Uterus (tissue), 4 donors: Measurements from ENCODE around the gene OR10P1. TPM values are rescaled to one million over a fixed set of nuclear protein-coding genes. Genes with fewer than 3 reads are reported as not detected.

ENCODE experiments used
- DNase-seq, 2 donors: peaks; one replicate each; pipeline ENCODE4 v3.0.0-alpha.2; 2019 to 2020
- H3K27ac ChIP-seq, 2 donors: fragments of 200-600 bp; sonication (generic); 1 replicate in 1 of 2; 2 replicates in 1 of 2; pipeline ENCODE4 v1.5.1; 2016 to 2018
- H3K27me3 ChIP-seq, 2 donors: fragments of 200-600 bp; sonication (generic); one replicate each; pipeline ENCODE4 v1.5.1; 2018 to 2019; ENCODE audit warnings: control low read depth in 1 of 2
- H3K36me3 ChIP-seq, 2 donors: fragments of 200-600 bp; sonication (generic); one replicate each; pipeline ENCODE4 v1.5.1; 2019; ENCODE audit warnings: control low read depth in 1 of 2
- H3K4me1 ChIP-seq, 2 donors: fragments of 200-600 bp; sonication (generic); one replicate each; pipeline ENCODE4 v1.5.1; 2018 to 2019; ENCODE audit warnings: control low read depth in 1 of 2
- H3K4me3 ChIP-seq, 2 donors: fragments of 200-600 bp; sonication (generic); 1 replicate in 1 of 2; 2 replicates in 1 of 2; pipeline ENCODE4 v1.5.1; 2018 to 2019; ENCODE audit warnings: mild to moderate bottlenecking in 1 of 2
- H3K9me3 ChIP-seq, 2 donors: fragments of 200-600 bp; sonication (generic); one replicate each; pipeline ENCODE4 v1.5.1; 2019; ENCODE audit warnings: control low read depth in 1 of 2
- POLR2A ChIP-seq, 2 donors: fragments of 450-650 bp; IDR thresholded peaks; one replicate each; pipeline ENCODE4 v1.6.1; 2016; ENCODE audit warnings: antibody characterized with exemption in 2 of 2, mild to moderate bottlenecking in 1 of 2, moderate library complexity in 1 of 2
- intact Hi-C: fragments of 100-400 bp; cut with DNase I; formaldehyde crosslinking; loops from one replicate; pipeline ENCODE4 v1.15.1; 2023; ENCODE audit warnings: low total_unique reads
- total RNA-seq, 4 donors: library from RNA; depleted of rRNA in 3 of 4; stranded (reverse); fragments of >200 nt in 3 of 4; gene quantifications; one replicate each; pipeline versions ENCODE4 v1.1.0 to v1.2.4, GENCODE V29; 2014 to 2023
- TF ChIP-seq, protein P1 (sequence below), 4 experiments: fragments of 200-600 bp in 2 of 4; fragments of 450-650 bp in 2 of 4; sonication (generic) in 2 of 4; IDR thresholded peaks; one replicate each; pipeline ENCODE4 v1.5.1; 2016 to 2019; ENCODE audit warnings: antibody characterized with exemption in 4 of 4, mild to moderate bottlenecking in 2 of 4, moderate library complexity in 1 of 4
- donor health status: DM: yes; HTN: yes; CAD: no.

OR10P1 gene
- total RNA-seq, 4 donors from 2014 or later: not detected

DNA sequence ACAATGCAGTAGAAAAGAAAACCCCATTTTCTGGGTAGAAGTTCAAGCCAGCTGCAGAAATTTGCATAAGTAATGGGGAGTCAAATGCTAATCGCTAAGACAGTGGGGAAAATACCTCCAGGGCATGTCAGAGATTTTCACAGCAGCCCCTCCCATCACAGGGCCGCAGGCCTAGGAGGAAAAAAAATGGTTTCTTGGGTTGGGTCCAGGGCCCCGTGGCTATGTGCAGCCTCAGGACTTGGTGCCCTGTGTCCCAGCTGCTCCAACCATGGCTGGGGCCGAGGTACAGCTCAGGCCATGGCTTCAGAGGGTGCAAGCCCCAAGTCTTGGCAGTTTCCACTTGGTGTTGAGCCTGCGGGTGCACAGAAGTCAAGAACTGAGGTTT, 14.6 kb downstream of the OR10P1 start:
- H3K4me1 ChIP-seq: no peaks in the 10 kb centered on the region
- H3K9me3 ChIP-seq: no peaks in the 10 kb centered on the region
- TF ChIP-seq, protein P1, sequence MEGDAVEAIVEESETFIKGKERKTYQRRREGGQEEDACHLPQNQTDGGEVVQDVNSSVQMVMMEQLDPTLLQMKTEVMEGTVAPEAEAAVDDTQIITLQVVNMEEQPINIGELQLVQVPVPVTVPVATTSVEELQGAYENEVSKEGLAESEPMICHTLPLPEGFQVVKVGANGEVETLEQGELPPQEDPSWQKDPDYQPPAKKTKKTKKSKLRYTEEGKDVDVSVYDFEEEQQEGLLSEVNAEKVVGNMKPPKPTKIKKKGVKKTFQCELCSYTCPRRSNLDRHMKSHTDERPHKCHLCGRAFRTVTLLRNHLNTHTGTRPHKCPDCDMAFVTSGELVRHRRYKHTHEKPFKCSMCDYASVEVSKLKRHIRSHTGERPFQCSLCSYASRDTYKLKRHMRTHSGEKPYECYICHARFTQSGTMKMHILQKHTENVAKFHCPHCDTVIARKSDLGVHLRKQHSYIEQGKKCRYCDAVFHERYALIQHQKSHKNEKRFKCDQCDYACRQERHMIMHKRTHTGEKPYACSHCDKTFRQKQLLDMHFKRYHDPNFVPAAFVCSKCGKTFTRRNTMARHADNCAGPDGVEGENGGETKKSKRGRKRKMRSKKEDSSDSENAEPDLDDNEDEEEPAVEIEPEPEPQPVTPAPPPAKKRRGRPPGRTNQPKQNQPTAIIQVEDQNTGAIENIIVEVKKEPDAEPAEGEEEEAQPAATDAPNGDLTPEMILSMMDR (IDR thresholded peaks at IDR 0.05): no peak
- TF ChIP-seq POLR2A (IDR thresholded peaks at IDR 0.05): no peak
- intact Hi-C loops: no loop called here
- no peaks in the 10 kb centered on the region for H3K36me3 ChIP-seq
- H3K4me3 ChIP-seq: no peak overlapping the region
- no peak overlapping the region for H3K27ac ChIP-seq
- H3K27me3 ChIP-seq: no peaks in the 10 kb centered on the region
- DNase-seq: no peak

DNA sequence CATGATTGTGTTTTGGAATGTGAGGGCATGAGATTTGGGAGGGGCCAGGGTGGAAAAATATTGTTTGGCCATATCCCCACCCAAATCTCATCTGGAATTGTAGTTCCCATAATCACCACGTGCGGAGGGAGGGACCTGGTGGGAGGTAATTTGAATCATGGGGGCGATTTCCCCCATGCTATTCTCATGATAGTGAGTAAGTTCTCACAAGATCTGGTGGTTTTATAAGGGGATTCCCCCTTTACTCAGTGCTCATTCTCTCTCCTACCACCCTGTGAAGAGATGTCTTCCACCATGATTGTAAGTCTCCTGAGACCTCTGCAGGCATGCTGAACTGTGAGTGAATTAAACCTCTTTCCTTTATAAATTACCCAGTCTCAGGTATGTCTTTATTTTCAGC, 15.7 kb downstream of the OR10P1 start:
- no peak for DNase-seq
- H3K4me3 ChIP-seq: no peak overlapping the region
- intact Hi-C loops: no loop called here
- H3K36me3 ChIP-seq: no peaks in the 10 kb centered on the region
- no peak overlapping the region for H3K27ac ChIP-seq
- H3K4me1 ChIP-seq: no peaks in the 10 kb centered on the region
- no peaks in the 10 kb centered on the region for H3K9me3 ChIP-seq
- H3K27me3 ChIP-seq: no peaks in the 10 kb centered on the region
- TF ChIP-seq POLR2A (IDR thresholded peaks at IDR 0.05): no peak
- TF ChIP-seq, protein P1 (IDR thresholded peaks at IDR 0.05): no peak

DNA sequence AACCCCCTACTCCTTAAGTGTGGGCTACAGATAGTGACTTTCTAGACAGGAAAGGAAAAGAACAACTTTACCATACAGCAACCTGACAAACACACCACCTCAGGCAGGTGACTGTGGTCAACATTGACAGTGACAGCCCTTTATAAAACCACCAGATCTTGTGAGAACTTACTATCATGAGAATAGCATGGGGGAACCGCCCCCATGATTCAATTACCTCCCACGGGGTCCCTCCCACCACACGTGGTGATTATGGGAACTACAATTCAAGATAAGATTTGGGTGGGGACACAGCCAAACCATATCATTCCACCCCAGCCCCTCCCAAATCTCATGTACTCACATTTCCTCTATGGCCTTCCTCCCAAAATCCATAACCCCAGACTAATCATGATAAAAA, 16.3 kb downstream of the OR10P1 start:
- intact Hi-C loops: no loop called here
- DNase-seq: no peak

DNA sequence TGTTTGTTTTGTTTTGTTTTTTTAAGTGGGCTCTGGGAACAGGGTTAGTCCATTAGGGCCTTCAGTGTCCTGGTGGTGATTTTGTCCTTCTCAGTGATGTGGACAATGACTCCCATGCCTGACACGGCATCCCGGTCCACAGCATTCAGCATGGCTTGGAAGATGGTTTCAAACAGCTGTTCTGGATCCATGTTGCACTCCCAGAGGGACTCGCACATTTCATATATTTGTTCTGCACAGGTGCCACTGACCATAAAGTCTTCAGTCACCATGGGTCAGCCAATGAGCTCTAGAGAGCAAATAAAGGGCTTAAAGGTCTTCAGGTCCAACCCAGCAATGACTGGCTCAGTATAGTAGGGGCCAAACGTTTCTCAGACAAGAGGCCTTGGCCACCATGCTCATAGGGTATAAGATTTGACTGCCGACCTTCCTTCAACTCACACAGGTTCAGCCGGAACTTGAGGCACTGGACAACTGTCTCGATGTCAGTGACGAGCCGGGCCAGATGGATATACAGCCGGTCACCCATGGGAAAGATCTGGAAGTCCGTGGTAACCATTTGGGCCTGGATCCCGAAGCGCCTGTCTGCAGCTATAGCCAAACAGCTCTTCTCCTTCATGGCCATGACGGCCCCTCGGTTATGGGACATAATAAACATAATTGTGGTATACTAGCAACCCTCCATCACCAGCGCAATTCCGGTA, 18.0 kb downstream of the OR10P1 start:
- Histone ChIP-seq H3K27me3 (no peaks in the 10 kb centered on the region), H3K4me3 (no peak overlapping the region), H3K4me1 (no peaks in the 10 kb centered on the region), H3K9me3 (no peaks in the 10 kb centered on the region), H3K36me3 (no peaks in the 10 kb centered on the region), H3K27ac (no peak overlapping the region)
- intact Hi-C loops: no loop called here
- no peak for TF ChIP-seq POLR2A (IDR thresholded peaks at IDR 0.05)
- TF ChIP-seq, protein P1 (IDR thresholded peaks at IDR 0.05): no peak
- no peak for DNase-seq

More for the DNA sequence above, 16.3 kb downstream of the OR10P1 start:
- TF ChIP-seq POLR2A (IDR thresholded peaks at IDR 0.05): no peak
- TF ChIP-seq, protein P1 (IDR thresholded peaks at IDR 0.05): no peak
- Histone ChIP-seq H3K36me3 (no peaks in the 10 kb centered on the region), H3K4me3 (no peak overlapping the region), H3K4me1 (no peaks in the 10 kb centered on the region), H3K27ac (no peak overlapping the region), H3K27me3 (no peaks in the 10 kb centered on the region), H3K9me3 (no peaks in the 10 kb centered on the region)

DNA sequence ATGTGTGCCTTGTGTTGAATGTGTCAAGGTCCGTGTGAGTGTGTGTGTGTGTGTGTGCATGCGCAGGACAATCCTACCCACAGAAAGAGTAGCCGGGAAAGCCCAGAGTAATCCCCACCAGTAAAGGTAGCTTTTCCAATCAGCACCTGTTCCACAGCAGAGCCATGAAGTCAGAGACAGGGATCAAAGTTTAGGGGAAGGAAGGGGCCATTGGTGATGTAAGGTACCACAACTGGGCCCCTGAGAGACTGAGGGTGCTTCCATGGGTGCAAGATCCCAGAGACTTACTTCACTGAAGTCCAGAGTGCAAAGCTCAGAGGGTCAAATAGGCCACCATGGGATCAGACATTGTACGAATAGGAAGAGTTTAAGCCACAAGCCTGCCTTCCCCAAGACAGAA, 20.5 kb downstream of the OR10P1 start:
- no peaks in the 10 kb centered on the region for H3K9me3 ChIP-seq
- no peaks in the 10 kb centered on the region for H3K27me3 ChIP-seq
- DNase-seq: no peak
- TF ChIP-seq, protein P1 (IDR thresholded peaks at IDR 0.05): no peak
- TF ChIP-seq POLR2A (IDR thresholded peaks at IDR 0.05): no peak
- H3K36me3 ChIP-seq: no peaks in the 10 kb centered on the region
- no peak overlapping the region for H3K27ac ChIP-seq
- intact Hi-C loops: no loop called here
- no peaks in the 10 kb centered on the region for H3K4me1 ChIP-seq
- no peak overlapping the region for H3K4me3 ChIP-seq
